Esophagus muscularis mucosa (tissue), 3 donors: Measurements from ENCODE around the gene RCBTB1.

Experiments used
- CTCF ChIP-seq, 3 experiments: fragments of 200-600 bp in 2 of 3; fragments of 450-650 bp in 1 of 3; sonication (generic) in 2 of 3; IDR thresholded peaks; one replicate each; pipeline ENCODE4 v1.5.1; 2017 to 2019; ENCODE audit warnings: antibody characterized with exemption in 3 of 3, mild to moderate bottlenecking in 2 of 3, moderate library complexity in 1 of 3
- POLR2A ChIP-seq: fragments of 450-650 bp; IDR thresholded peaks from one replicate; pipeline ENCODE4 v1.6.1; 2017; ENCODE audit warnings: antibody characterized with exemption, moderate library complexity, mild to moderate bottlenecking, low read depth

- TF ChIP-seq CTCF (IDR thresholded peaks at IDR 0.05) (no peak), POLR2A (no peak)
These were observed 45.6 kb downstream of the RCBTB1 start for GRCh38 chr13:49539746-49540145.
